GM23338 (cell line): Measurements from ENCODE around the gene OR2M2. TPM values are rescaled to one million over a fixed set of nuclear protein-coding genes. Genes with fewer than 3 reads are reported as not detected.

ENCODE experiments used
- ATAC-seq: fragments of 200-7000 bp; cut with Tn5 transposase; 3 replicates; pipeline ENCODE4 v1.9.1; 2020
- DNase-seq: peaks from one replicate; pipeline ENCODE4 v3.0.0-alpha.2; 2015; ENCODE audit warnings: low spot score
- H2AFZ ChIP-seq: fragments of 200-600 bp; sonication (generic); 2 replicates; pipeline ENCODE4 v1.8.0; 2016; ENCODE audit warnings: antibody characterized with exemption, mild to moderate bottlenecking, moderate library complexity
- H3F3A ChIP-seq: fragments of 200-600 bp; sonication (generic); replicated peaks from 2 replicates; pipeline ENCODE4 v1.8.0; 2017; ENCODE audit warnings: antibody characterized with exemption, mixed run types, low read depth
- H3K27ac ChIP-seq: fragments of 200-600 bp; sonication (generic); 2 replicates; pipeline ENCODE4 v1.6.1; 2016; ENCODE audit warnings: low read depth
- H3K27me3 ChIP-seq: fragments of 200-600 bp; sonication (generic); 2 replicates; pipeline ENCODE4 v1.8.0; 2016; ENCODE audit warnings: mild to moderate bottlenecking, mixed run types, moderate library complexity; ENCODE audit not compliant: insufficient read depth
- H3K36me3 ChIP-seq: fragments of 200-600 bp; sonication (generic); 2 replicates; pipeline ENCODE4 v1.8.0; 2016; ENCODE audit warnings: mild to moderate bottlenecking; ENCODE audit not compliant: insufficient read depth
- H3K4me1 ChIP-seq: fragments of 200-600 bp; sonication (generic); 2 replicates; pipeline ENCODE4 v1.8.0; 2016; ENCODE audit warnings: mild to moderate bottlenecking, moderate library complexity; ENCODE audit not compliant: insufficient read depth
- H3K4me2 ChIP-seq: fragments of 200-600 bp; sonication (generic); 2 replicates; pipeline ENCODE4 v1.7.1; 2017; ENCODE audit warnings: mixed run types
- H3K4me3 ChIP-seq: fragments of 200-600 bp; sonication (generic); 2 replicates; pipeline ENCODE4 v1.6.1; 2016; ENCODE audit warnings: mixed run types
- H3K79me2 ChIP-seq: fragments of 200-600 bp; sonication (generic); replicated peaks from 2 replicates; pipeline ENCODE4 v1.8.0; 2017; ENCODE audit warnings: mild to moderate bottlenecking; ENCODE audit not compliant: insufficient read depth
- H3K9me2 ChIP-seq: fragments of 200-600 bp; sonication (generic); 2 replicates; pipeline ENCODE4 v1.8.0; 2017; ENCODE audit not compliant: insufficient read depth
- H4K20me1 ChIP-seq: fragments of 200-600 bp; sonication (generic); replicated peaks from 2 replicates; pipeline ENCODE4 v1.8.0; 2017; ENCODE audit warnings: mild to moderate bottlenecking; ENCODE audit not compliant: insufficient read depth
- H3K27ac Mint-ChIP-seq: 2 replicates; pipeline ENCODE4 v1.8.0; 2020; ENCODE audit warnings: inconsistent platforms, mild to moderate bottlenecking, moderate library complexity, mixed read lengths
- H3K27me3 Mint-ChIP-seq: 3 replicates; pipeline ENCODE4 v1.8.0; 2022; ENCODE audit warnings: low read depth, mild to moderate bottlenecking, moderate library complexity, mixed read lengths, inconsistent platforms; ENCODE audit not compliant: insufficient read depth, poor library complexity
- H3K36me3 Mint-ChIP-seq: 3 replicates; pipeline ENCODE4 v1.8.0; 2021; ENCODE audit warnings: low read depth, mild to moderate bottlenecking, inconsistent platforms, moderate library complexity, mixed read lengths
- H3K4me1 Mint-ChIP-seq: 3 replicates; pipeline ENCODE4 v1.8.0; 2020; ENCODE audit warnings: mild to moderate bottlenecking, inconsistent platforms, mixed read lengths
- H3K4me3 Mint-ChIP-seq: 3 replicates; pipeline ENCODE4 v1.8.0; 2021; ENCODE audit warnings: moderate library complexity, mild to moderate bottlenecking, inconsistent platforms, mixed read lengths
- H3K9me3 Mint-ChIP-seq: 3 replicates; pipeline ENCODE4 v1.8.0; 2020; ENCODE audit warnings: moderate library complexity, mild to moderate bottlenecking, inconsistent platforms, mixed read lengths
- CREB1 ChIP-seq: fragments of 250-450 bp; sonication (Bioruptor Pico); IDR thresholded peaks from 2 replicates; pipeline ENCODE4 v1.5.0; 2020; ENCODE audit warnings: low read depth, mild to moderate bottlenecking, moderate library complexity
- EZH2 ChIP-seq: fragments of 200-600 bp; sonication (generic); IDR thresholded peaks from one replicate; pipeline ENCODE4 v1.8.0; 2017; ENCODE audit warnings: antibody characterized with exemption, mild to moderate bottlenecking, low read depth; ENCODE audit not compliant: unreplicated experiment
- EZH2phosphoT487 ChIP-seq: fragments of 200-600 bp; sonication (generic); IDR thresholded peaks from one replicate; pipeline ENCODE4 v1.8.1; 2018; ENCODE audit warnings: antibody characterized with exemption; ENCODE audit not compliant: unreplicated experiment
- JUNB ChIP-seq: IDR thresholded peaks from one replicate; pipeline ENCODE4 v1.6.1; 2016; ENCODE audit warnings: antibody characterized with exemption; ENCODE audit not compliant: unreplicated experiment
- NANOG ChIP-seq: IDR thresholded peaks from 2 replicates; pipeline ENCODE4 v1.6.1; 2016; ENCODE audit warnings: antibody characterized with exemption, borderline replicate concordance
- POLR2AphosphoS5 ChIP-seq: IDR thresholded peaks from 2 replicates; pipeline ENCODE4 v1.6.1; 2016; ENCODE audit warnings: antibody characterized with exemption, low read depth
- REST ChIP-seq: IDR thresholded peaks from one replicate; pipeline ENCODE4 v1.6.1; 2018; ENCODE audit warnings: antibody characterized with exemption; ENCODE audit not compliant: unreplicated experiment
- STAT1 ChIP-seq: IDR thresholded peaks from one replicate; pipeline ENCODE4 v1.6.1; 2016; ENCODE audit warnings: antibody characterized with exemption; ENCODE audit not compliant: unreplicated experiment
- ZNF331 ChIP-seq: fragments of 250-450 bp; sonication (Bioruptor Pico); IDR thresholded peaks from 2 replicates; pipeline ENCODE4 v1.5.0; 2020; ENCODE audit warnings: low read depth, mild to moderate bottlenecking, moderate library complexity
- ZNF462 ChIP-seq: fragments of 250-450 bp; sonication (Bioruptor Pico); IDR thresholded peaks from 2 replicates; pipeline ENCODE4 v1.5.0; 2020; ENCODE audit warnings: mild to moderate bottlenecking, moderate library complexity
- polyA plus RNA-seq: library from polyadenylated mRNA; unstranded; fragments of >200 nt; fragmentation: Nextera tagmentation; extraction: Ambion mirVana; gene quantifications from 2 replicates; pipeline ENCODE4 v1.2.1, GENCODE V29; 2016
- total RNA-seq: library from RNA; depleted of rRNA; stranded (reverse); fragments of >200 nt; shearing (Covaris generic); gene quantifications from 2 replicates; pipeline ENCODE4 v1.2.3, GENCODE V29; 2014
- TF ChIP-seq, protein P1 (sequence below), 2 experiments: fragments of 200-600 bp in 1 of 2; sonication (generic) in 1 of 2; conservative IDR thresholded peaks; 2 replicates each; pipeline versions ENCODE4 v1.5.1 to v1.6.1; 2016 to 2017; ENCODE audit warnings: antibody characterized with exemption in 2 of 2, low read depth in 2 of 2, mild to moderate bottlenecking in 2 of 2, moderate library complexity in 1 of 2

The OR2M2 gene
- total and polyA plus RNA-seq, 2 experiments from 2014 or later = not detected

- Histone ChIP-seq H3K4me1 (no peaks in the 10 kb centered on the region), H4K20me1 (no peaks in the 10 kb centered on the region), H3K27me3 (no peaks in the 10 kb centered on the region), H3K36me3 (peaks cover 9% of the 10 kb centered on the region; the same call in 1 of the 2 replicates), H2AFZ (no peak overlapping the region), H3K79me2 (no peaks in the 10 kb centered on the region), H3K4me2 (no peak overlapping the region), H3F3A (no peaks in the 10 kb centered on the region), H3K4me3 (no peak overlapping the region), H3K9me2 (no peaks in the 10 kb centered on the region), H3K27ac (no peak overlapping the region)
- DNase-seq (no peak), ATAC-seq (no peak)
- H3K36me3 Mint-ChIP-seq = peaks cover 20% of the 10 kb centered on the region
- TF ChIP-seq STAT1 (no peak), EZH2 (no peak), ZNF462 (CRISPR knock-in tag) (no peak), POLR2AphosphoS5 (no peak), NANOG (no peak), EZH2phosphoT487 (no peak), ZNF331 (CRISPR knock-in tag) (no peak), REST (no peak), CREB1 (CRISPR knock-in tag) (no peak), JUNB (no peak)
- TF ChIP-seq, protein P1, sequence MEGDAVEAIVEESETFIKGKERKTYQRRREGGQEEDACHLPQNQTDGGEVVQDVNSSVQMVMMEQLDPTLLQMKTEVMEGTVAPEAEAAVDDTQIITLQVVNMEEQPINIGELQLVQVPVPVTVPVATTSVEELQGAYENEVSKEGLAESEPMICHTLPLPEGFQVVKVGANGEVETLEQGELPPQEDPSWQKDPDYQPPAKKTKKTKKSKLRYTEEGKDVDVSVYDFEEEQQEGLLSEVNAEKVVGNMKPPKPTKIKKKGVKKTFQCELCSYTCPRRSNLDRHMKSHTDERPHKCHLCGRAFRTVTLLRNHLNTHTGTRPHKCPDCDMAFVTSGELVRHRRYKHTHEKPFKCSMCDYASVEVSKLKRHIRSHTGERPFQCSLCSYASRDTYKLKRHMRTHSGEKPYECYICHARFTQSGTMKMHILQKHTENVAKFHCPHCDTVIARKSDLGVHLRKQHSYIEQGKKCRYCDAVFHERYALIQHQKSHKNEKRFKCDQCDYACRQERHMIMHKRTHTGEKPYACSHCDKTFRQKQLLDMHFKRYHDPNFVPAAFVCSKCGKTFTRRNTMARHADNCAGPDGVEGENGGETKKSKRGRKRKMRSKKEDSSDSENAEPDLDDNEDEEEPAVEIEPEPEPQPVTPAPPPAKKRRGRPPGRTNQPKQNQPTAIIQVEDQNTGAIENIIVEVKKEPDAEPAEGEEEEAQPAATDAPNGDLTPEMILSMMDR (conservative IDR thresholded peaks at IDR 0.05; ENCODE audit: low read depth in 2 of 2) = no peak
- peaks cover 3% of the 10 kb centered on the region for H3K27me3 Mint-ChIP-seq
- peaks cover 86% of the 10 kb centered on the region for H3K9me3 Mint-ChIP-seq
- no peak overlapping the region for H3K27ac Mint-ChIP-seq
- H3K4me1 Mint-ChIP-seq = no peaks in the 10 kb centered on the region
- H3K4me3 Mint-ChIP-seq = no peak overlapping the region
These were observed 22.4 kb upstream of the OR2M2 start for GRCh38 chr1:248152056-248152827.
